ENCODE measurements around the gene RRAD. TPM values are rescaled to one million over a fixed set of nuclear protein-coding genes. Genes with fewer than 3 reads are reported as not detected.
"Not testable (repeated sequence)": the region's sequence is repeated elsewhere in the genome, so short reads cannot be mapped to it uniquely, and the experiment has no call there.

Gene RRAD
- total RNA-seq, 2 experiments from 2014 or later = 1.0 to 1.3 TPM

GRCh38 chr16:66899310-66899944 lies 25.9 kb downstream of the RRAD start:
- peaks cover 10% of the 10 kb centered on the region for H3K4me1 Mint-ChIP-seq
- CTCF ChIA-PET = interaction anchor here (0.6 kb wide), 1 partner anchor 69 kb away, joined by 3 read pairs; the partner anchor contains the start of gene NAE1
- POLR2A ChIA-PET = no interaction called here

GRCh38 chr16:66898933-66899309 lies 26.4 kb downstream of the RRAD start:
- ChIA-PET POLR2A (no interaction called here), CTCF (no interaction called here)
- Mint-ChIP-seq H3K4me3 (no peak overlapping the region), H3K27me3 (no peaks in the 10 kb centered on the region), H3K27ac (no peak overlapping the region), H3K4me1 (peaks cover 15% of the 10 kb centered on the region), H3K36me3 (ENCODE audit: low read depth) (no peaks in the 10 kb centered on the region), H3K9me3 (no peaks in the 10 kb centered on the region)
- DNase-seq = no peak

More at GRCh38 chr16:66899310-66899944, 25.9 kb downstream of the RRAD start:
- Mint-ChIP-seq H3K4me3 (no peak overlapping the region), H3K36me3 (ENCODE audit: low read depth) (no peaks in the 10 kb centered on the region), H3K9me3 (no peaks in the 10 kb centered on the region), H3K27ac (no peak overlapping the region), H3K27me3 (no peaks in the 10 kb centered on the region)
- no peak for DNase-seq

GRCh38 chr16:66898207-66898606 lies 27.1 kb downstream of the RRAD start:
- ChIA-PET CTCF (interaction anchor here (0.7 to 6.3 kb wide), 2 partner anchors 29 kb away, joined by 3 to 57 read pairs; partner anchors contain the start of gene RRAD), POLR2A (interaction anchor here (1.0 kb wide), 1 partner anchor 14 kb away, joined by 3 read pairs; no protein-coding TSS in a partner anchor)
- Mint-ChIP-seq H3K4me1 (peaks cover 16% of the 10 kb centered on the region), H3K27ac (no peak overlapping the region), H3K4me3 (no peak overlapping the region), H3K9me3 (no peaks in the 10 kb centered on the region), H3K36me3 (ENCODE audit: low read depth) (no peaks in the 10 kb centered on the region), H3K27me3 (no peaks in the 10 kb centered on the region)
- DNase-seq = no peak

- CTCF ChIA-PET = interaction anchor here (0.8 to 6.3 kb wide), 6 partner anchors 8 to 261 kb away, joined by 3 to 57 read pairs (median 6); partner anchors contain the start of genes NAE1 and RRAD
- POLR2A ChIA-PET = interaction anchor here (1.3 kb wide), 1 partner anchor 22 kb away, joined by 3 read pairs; the partner anchor contains the start of gene CDH16
- H3K9me3 Mint-ChIP-seq = not testable (repeated sequence)
Measured at GRCh38 chr16:66896682-66897081, 28.7 kb downstream of the RRAD start.

GRCh38 chr16:66895999-66896398 lies 29.3 kb downstream of the RRAD start:
- H3K27ac Mint-ChIP-seq = no peak overlapping the region
- CTCF ChIA-PET = interaction anchor here (0.8 to 6.3 kb wide), 15 partner anchors 9 to 262 kb away, joined by 3 to 57 read pairs (median 5); partner anchors contain the start of genes NAE1, PDP2 and RRAD
- no peaks in the 10 kb centered on the region for H3K27me3 Mint-ChIP-seq
- H3K4me1 Mint-ChIP-seq = peaks cover 24% of the 10 kb centered on the region
- no peak for DNase-seq
- no peaks in the 10 kb centered on the region for H3K9me3 Mint-ChIP-seq
- POLR2A ChIA-PET = interaction anchor here (0.8 to 1.9 kb wide), 4 partner anchors 11 to 32 kb away, joined by 3 to 7 read pairs (median 5); partner anchors contain the start of genes CDH16 and PDP2
- H3K4me3 Mint-ChIP-seq = no peak overlapping the region
- H3K36me3 Mint-ChIP-seq (ENCODE audit: low read depth) = peaks cover 5% of the 10 kb centered on the region

More at GRCh38 chr16:66896682-66897081, 28.7 kb downstream of the RRAD start:
- H3K4me1 Mint-ChIP-seq = peaks cover 24% of the 10 kb centered on the region
- not testable (repeated sequence) for H3K27me3 Mint-ChIP-seq; H3K4me3 Mint-ChIP-seq; DNase-seq; H3K27ac Mint-ChIP-seq; H3K36me3 Mint-ChIP-seq (ENCODE audit: low read depth)

- ChIA-PET CTCF (interaction anchor here (0.9 to 6.3 kb wide), 19 partner anchors 9 to 262 kb away, joined by 3 to 57 read pairs (median 5); partner anchors contain the start of genes NAE1, PDP2 and RRAD), POLR2A (interaction anchor here (0.6 to 1.9 kb wide), 6 partner anchors 11 to 33 kb away, joined by 3 to 7 read pairs (median 4); partner anchors contain the start of genes CDH16 and PDP2)
- Mint-ChIP-seq H3K4me3 (no peak overlapping the region), H3K9me3 (no peaks in the 10 kb centered on the region), H3K36me3 (ENCODE audit: low read depth) (peaks cover 5% of the 10 kb centered on the region), H3K4me1 (peaks cover 24% of the 10 kb centered on the region), H3K27ac (no peak overlapping the region), H3K27me3 (no peaks in the 10 kb centered on the region)
- DNase-seq = no peak
Measured at GRCh38 chr16:66895689-66895979, 29.7 kb downstream of the RRAD start.

GRCh38 chr16:66894948-66895688 lies 30.2 kb downstream of the RRAD start:
- CTCF ChIA-PET = interaction anchor here (0.8 to 6.3 kb wide), 22 partner anchors 9 to 349 kb away, joined by 3 to 57 read pairs (median 4); partner anchors contain the start of genes NAE1, PDP2 and RRAD
- DNase-seq = peak; percentile 76
- Mint-ChIP-seq H3K27ac (no peak overlapping the region), H3K36me3 (ENCODE audit: low read depth) (peaks cover 5% of the 10 kb centered on the region), H3K9me3 (no peaks in the 10 kb centered on the region), H3K27me3 (no peaks in the 10 kb centered on the region), H3K4me1 (peaks cover 24% of the 10 kb centered on the region), H3K4me3 (no peak overlapping the region)
- POLR2A ChIA-PET = interaction anchor here (0.5 to 1.9 kb wide), 6 partner anchors 11 to 234 kb away, joined by 3 to 7 read pairs (median 4); partner anchors contain the start of gene PDP2

- Mint-ChIP-seq H3K4me3 (no peak overlapping the region), H3K36me3 (ENCODE audit: low read depth) (peaks cover 8% of the 10 kb centered on the region), H3K9me3 (no peaks in the 10 kb centered on the region), H3K27me3 (no peaks in the 10 kb centered on the region), H3K4me1 (peaks cover 24% of the 10 kb centered on the region), H3K27ac (no peak overlapping the region)
- ChIA-PET CTCF (interaction anchor here (1.2 to 6.3 kb wide), 9 partner anchors 10 to 261 kb away, joined by 4 to 57 read pairs (median 12); partner anchors contain the start of genes NAE1, PDP2 and RRAD), POLR2A (interaction anchor here (1.6 kb wide), 2 partner anchors 19 to 26 kb away, joined by 4 to 5 read pairs; no protein-coding TSS in a partner anchor)
- no peak for DNase-seq
Measured at GRCh38 chr16:66894055-66894454, 31.3 kb downstream of the RRAD start.

GRCh38 chr16:66891797-66892196 lies 33.5 kb downstream of the RRAD start:
- Mint-ChIP-seq H3K36me3 (ENCODE audit: low read depth) (peaks cover 17% of the 10 kb centered on the region), H3K4me3 (no peak overlapping the region), H3K27ac (no peak overlapping the region), H3K27me3 (no peaks in the 10 kb centered on the region), H3K4me1 (peaks cover 39% of the 10 kb centered on the region), H3K9me3 (no peaks in the 10 kb centered on the region)
- ChIA-PET CTCF (interaction anchor here (1.2 to 4.0 kb wide), 7 partner anchors 10 to 61 kb away, joined by 4 to 22 read pairs (median 7); partner anchors contain the start of genes NAE1 and PDP2), POLR2A (interaction anchor here (0.8 to 1.2 kb wide), 2 partner anchors 12 to 143 kb away, joined by 3 to 5 read pairs; partner anchors contain the start of gene PDP2)
- DNase-seq = no peak

- Mint-ChIP-seq H3K36me3 (ENCODE audit: low read depth) (peaks cover 21% of the 10 kb centered on the region), H3K4me3 (no peak overlapping the region), H3K27ac (no peak overlapping the region), H3K27me3 (no peaks in the 10 kb centered on the region), H3K4me1 (peaks cover 43% of the 10 kb centered on the region), H3K9me3 (no peaks in the 10 kb centered on the region)
- ChIA-PET POLR2A (interaction anchor here (1.0 to 1.2 kb wide), 2 partner anchors 11 to 14 kb away, joined by 3 to 5 read pairs; partner anchors contain the start of gene PDP2), CTCF (interaction anchor here (1.7 to 2.0 kb wide), 3 partner anchors 11 to 61 kb away, joined by 4 to 10 read pairs (median 8); partner anchors contain the start of gene NAE1)
- no peak for DNase-seq
Measured at GRCh38 chr16:66891360-66891759, 34.0 kb downstream of the RRAD start.

GRCh38 chr16:66890799-66891198 lies 34.5 kb downstream of the RRAD start:
- DNase-seq = no peak
- Mint-ChIP-seq H3K27ac (no peak overlapping the region), H3K4me3 (no peak overlapping the region), H3K4me1 (peaks cover 42% of the 10 kb centered on the region), H3K9me3 (no peaks in the 10 kb centered on the region), H3K36me3 (ENCODE audit: low read depth) (peaks cover 22% of the 10 kb centered on the region), H3K27me3 (no peaks in the 10 kb centered on the region)
- CTCF ChIA-PET = interaction anchor here (1.0 to 2.0 kb wide), 4 partner anchors 9 to 60 kb away, joined by 6 to 10 read pairs (median 9); partner anchors contain the start of gene NAE1
- POLR2A ChIA-PET = interaction anchor here (0.5 to 2.0 kb wide), 3 partner anchors 10 to 467 kb away, joined by 3 to 6 read pairs (median 3); no protein-coding TSS in a partner anchor

- peaks cover 34% of the 10 kb centered on the region for H3K36me3 Mint-ChIP-seq (ENCODE audit: low read depth)
- CTCF ChIA-PET = interaction anchor here (1.7 to 2.0 kb wide), 3 partner anchors 21 to 59 kb away, joined by 4 to 10 read pairs (median 8); partner anchors contain the start of gene NAE1
Measured at GRCh38 chr16:66889622-66890021, 35.7 kb downstream of the RRAD start.

More at GRCh38 chr16:66889622-66890021, 35.7 kb downstream of the RRAD start:
- Mint-ChIP-seq H3K27me3 (no peaks in the 10 kb centered on the region), H3K27ac (no peak overlapping the region), H3K4me1 (peaks cover 45% of the 10 kb centered on the region), H3K4me3 (no peak overlapping the region), H3K9me3 (no peaks in the 10 kb centered on the region)
- DNase-seq = no peak
- POLR2A ChIA-PET = interaction anchor here (0.7 to 2.0 kb wide), 2 partner anchors 9 to 17 kb away, joined by 3 to 6 read pairs; no protein-coding TSS in a partner anchor

All from activated CD4-positive, alpha-beta memory T cell treated with anti-CD3 and anti-CD28 coated beads, Interleukin-2, amount 10 ng/mL, durations not matched to agents 7 days and 5 days (primary cell).